DLD1 (cell line): Measurements from ENCODE around the gene CNTN5.

Source experiments
- in situ Hi-C: cut with HindIII; loops from 2 replicates; pipeline ENCODE4 v1.10.0; 2017; ENCODE audit warnings: low sequenced_read_pairs

The CNTN5 gene

GRCh38 chr11:99884750-99885149, 864.0 kb downstream of the CNTN5 start:
- in situ Hi-C loops = no loop called here

- in situ Hi-C loops = no loop called here
These were observed 866.7 kb downstream of the CNTN5 start for GRCh38 chr11:99887481-99887880.

- in situ Hi-C loops = no loop called here
These were observed 873.1 kb downstream of the CNTN5 start for GRCh38 chr11:99893811-99894210.

- in situ Hi-C loops = no loop called here
These were observed 880.4 kb downstream of the CNTN5 start for GRCh38 chr11:99901175-99901574.

- in situ Hi-C loops = no loop called here
These were observed 890.4 kb downstream of the CNTN5 start for GRCh38 chr11:99911116-99911515.

- in situ Hi-C loops = no loop called here
These were observed 895.3 kb downstream of the CNTN5 start for GRCh38 chr11:99916078-99916477.

GRCh38 chr11:99918761-99919160, 898.0 kb downstream of the CNTN5 start:
- in situ Hi-C loops = no loop called here

GRCh38 chr11:99920956-99921355, 900.2 kb downstream of the CNTN5 start:
- in situ Hi-C loops = no loop called here

GRCh38 chr11:99925968-99926367, 905.2 kb downstream of the CNTN5 start:
- in situ Hi-C loops = no loop called here

GRCh38 chr11:99932684-99933083, 911.9 kb downstream of the CNTN5 start:
- in situ Hi-C loops = no loop called here

- in situ Hi-C loops = no loop called here
These were observed 913.3 kb downstream of the CNTN5 start for GRCh38 chr11:99934008-99934407.

- in situ Hi-C loops = no loop called here
These were observed 916.6 kb downstream of the CNTN5 start for GRCh38 chr11:99937330-99937729.

GRCh38 chr11:99952816-99953215, 932.1 kb downstream of the CNTN5 start:
- in situ Hi-C loops = no loop called here

GRCh38 chr11:99960536-99960935, 939.8 kb downstream of the CNTN5 start:
- in situ Hi-C loops = no loop called here

- in situ Hi-C loops = no loop called here
These were observed 947.6 kb downstream of the CNTN5 start for GRCh38 chr11:99968336-99968735.

- in situ Hi-C loops = no loop called here
These were observed 953.2 kb downstream of the CNTN5 start for GRCh38 chr11:99973993-99974392.

GRCh38 chr11:99979042-99979441, 958.3 kb downstream of the CNTN5 start:
- in situ Hi-C loops = no loop called here

GRCh38 chr11:99987821-99988470, 967.2 kb downstream of the CNTN5 start:
- in situ Hi-C loops = no loop called here

- in situ Hi-C loops = no loop called here
These were observed 967.7 kb downstream of the CNTN5 start for GRCh38 chr11:99988471-99988837.

- in situ Hi-C loops = no loop called here
These were observed 983.2 kb downstream of the CNTN5 start for GRCh38 chr11:100003985-100004384.

GRCh38 chr11:100004541-100004940, 983.8 kb downstream of the CNTN5 start:
- in situ Hi-C loops = no loop called here

- in situ Hi-C loops = no loop called here
These were observed 987.7 kb downstream of the CNTN5 start for GRCh38 chr11:100008417-100008816.

- in situ Hi-C loops = no loop called here
These were observed 989.0 kb downstream of the CNTN5 start for GRCh38 chr11:100009728-100010127.
